NCI-H2227 (cell line): ENCODE results near the gene GJE1.

Source experiments
- DNase-seq: peaks from one replicate; lab custom pipeline; 2025; ENCODE audit not compliant: unreplicated experiment; lab: John Stamatoyannopoulos, UW

GJE1 gene

GRCh38 chr6:142165227-142165626, 32.5 kb downstream of the GJE1 start:
- no peak for DNase-seq

- DNase-seq = no peak
These were observed 34.3 kb downstream of the GJE1 start for GRCh38 chr6:142167071-142167470.

GRCh38 chr6:142167486-142167885, 34.8 kb downstream of the GJE1 start:
- DNase-seq = no peak

- DNase-seq = no peak
These were observed 38.6 kb downstream of the GJE1 start for GRCh38 chr6:142171351-142171750.

GRCh38 chr6:142172758-142173157, 40.0 kb downstream of the GJE1 start:
- DNase-seq = no peak

GRCh38 chr6:142173980-142174379, 41.3 kb downstream of the GJE1 start:
- DNase-seq = no peak

GRCh38 chr6:142174703-142175102, 42.0 kb downstream of the GJE1 start:
- DNase-seq = no peak

- no peak for DNase-seq
These were observed 45.4 kb downstream of the GJE1 start for GRCh38 chr6:142178129-142178528.

- no peak for DNase-seq
These were observed 49.3 kb downstream of the GJE1 start for GRCh38 chr6:142182004-142182403.

GRCh38 chr6:142183351-142183750, 50.6 kb downstream of the GJE1 start:
- no peak for DNase-seq

- no peak for DNase-seq
These were observed 51.6 kb downstream of the GJE1 start for GRCh38 chr6:142184307-142184706.
